Heart left ventricle (tissue), 16 donors: Measurements from ENCODE around the gene HLCS. TPM values are rescaled to one million over a fixed set of nuclear protein-coding genes. Genes with fewer than 3 reads are reported as not detected.
A peak's percentile ranks its signal among the peaks of the same experiment; 100 is the strongest.

ENCODE experiments used
- ATAC-seq, 4 donors: fragments of 200-7000 bp; cut with Tn5 transposase; one replicate each; pipeline ENCODE4 v1.9.1; 2020 to 2022; ENCODE audit warnings: moderate library complexity in 4 of 4, mild to moderate bottlenecking in 3 of 4, moderate number of reproducible peaks in 1 of 4
- DNase-seq, 5 donors: peaks; one replicate each; pipeline ENCODE4 v3.0.0-alpha.2; 2020
- H3K27ac ChIP-seq, 12 donors: fragments of 200-600 bp; sonication (generic) in 4 of 12; one replicate each; pipeline versions ENCODE4 v1.5.0 to v1.8.0; 2016 to 2022; ENCODE audit warnings: mild to moderate bottlenecking in 2 of 12
- H3K27me3 ChIP-seq, 9 donors: fragments of 200-600 bp; sonication (generic) in 2 of 9; one replicate each; pipeline versions ENCODE4 v1.5.1 to v1.8.0; 2016 to 2022; ENCODE audit warnings: mild to moderate bottlenecking in 3 of 9
- H3K36me3 ChIP-seq, 9 donors: fragments of 200-600 bp; sonication (generic) in 2 of 9; one replicate each; pipeline versions ENCODE4 v1.5.0 to v1.8.0; 2018 to 2022; ENCODE audit warnings: mild to moderate bottlenecking in 2 of 9
- H3K4me1 ChIP-seq, 12 donors: fragments of 200-600 bp; sonication (generic) in 4 of 12; one replicate each; pipeline versions ENCODE4 v1.5.0 to v1.8.0; 2016 to 2022; ENCODE audit warnings: mild to moderate bottlenecking in 3 of 12
- H3K4me3 ChIP-seq, 12 donors: fragments of 200-600 bp; sonication (generic) in 4 of 12; one replicate each; pipeline versions ENCODE4 v1.5.0 to v1.8.0; 2017 to 2022; ENCODE audit warnings: mild to moderate bottlenecking in 9 of 12, moderate library complexity in 4 of 12
- H3K9me3 ChIP-seq, 12 donors: fragments of 200-600 bp; sonication (generic) in 4 of 12; one replicate each; pipeline versions ENCODE4 v1.5.0 to v1.8.0; 2016 to 2022; ENCODE audit warnings: mild to moderate bottlenecking in 1 of 12
- CTCF ChIP-seq, 12 donors: fragments of 200-600 bp; sonication (generic) in 4 of 12; IDR thresholded peaks; one replicate each; pipeline versions ENCODE4 v1.5.0 to v1.8.0; 2018 to 2022; ENCODE audit warnings: antibody characterized with exemption in 12 of 12, mild to moderate bottlenecking in 5 of 12
- POLR2A ChIP-seq, 2 donors: fragments of 450-650 bp; IDR thresholded peaks; one replicate each; pipeline ENCODE4 v1.6.1; 2017; ENCODE audit warnings: antibody characterized with exemption in 2 of 2, mild to moderate bottlenecking in 2 of 2, moderate library complexity in 2 of 2
- WGBS, 4 donors: extraction: QIAGEN DNeasy Blood & Tissue Kit in 2 of 4; methylation state at CpG; one replicate each; pipeline versions ENCODE4 v1.1.5 to v1.1.7; 2013 to 2018; 5-methylcytosine and 5-hydroxymethylcytosine counted together
- intact Hi-C, 10 donors: fragments of 100-400 bp; cut with DNase I; formaldehyde crosslinking; loops; one replicate each; pipeline versions ENCODE4 v1.11.1 to v1.14.2; 2022
- polyA plus RNA-seq, 2 donors: library from polyadenylated mRNA; stranded (reverse); fragments of 200-250 nt; gene quantifications; one replicate each; pipeline ENCODE4 v1.2.3, GENCODE V29; 2013
- total RNA-seq, 9 donors: library from RNA; depleted of rRNA in 2 of 9; stranded (reverse); fragments of >200 nt in 2 of 9; fragmentation: NEBNext Ultra II Directional in 3 of 9; extraction: Animal tissue kit (Norgen Biotek cat#: 25700) in 3 of 9; gene quantifications; one replicate each; pipeline versions ENCODE4 v1.1.0 to v1.2.4, GENCODE V29; 2016 to 2023
- donor health status: ischemic (EF 13 %, LVEDD 7.1; RV severe dilation, severe dysfunction).
- donor health status: healthy with polysubstance abuse.
- donor health status: DM: no; HTN: yes; CAD: no.
- donor health status: DM: no; HTN: no; CAD: no.
- donor health status: ischemic (EF 25% LVEDD 6.9; RV normal size, moderate dysfunction).
- donor health status: ischemic (EF 25% LVEDD 5.7; RV mildly dilated, moderate dysfunction).
- donor health status: healthy.
- donor health status: DM: yes; HTN: yes; CAD: no.
- donor health status: ischemic (EF 35%, LVEDD 5.7; RV mildly dilated, moderate dysfunction).
- donor health status: nonischemic (EF 11% LVEDD 7.7; RV severe dilation, severe dysfunction).
- donor health status: DM: yes; HTN: yes; CAD: no.
- donor health status: PGD.
- donor health status: ischemic (EF 29% LVEDD 5.4; RV normal size, mild dysfunction).
- donor health status: nonischemic (EF 23%, LVEDD 6.1; RV moderate dilation, normal function).

Gene HLCS
- total and polyA plus RNA-seq, 11 donors, result 1.8 to 15.2 (median 6.2) TPM

GRCh38 chr21:36735201-36735515 is 231.3 kb downstream of the HLCS start:
- TF ChIP-seq CTCF (IDR thresholded peaks at IDR 0.05) (no peak), POLR2A (IDR thresholded peaks at IDR 0.05) (no peak)
- no peaks in the 10 kb centered on the region for H3K36me3 ChIP-seq
- WGBS, 4 donors, result 59 to 87% (median 63%) methylated on average over 3 to 4 of the region's 4 CpGs
- DNase-seq (no peak), ATAC-seq (no peak)
- H3K9me3 ChIP-seq, result no peaks in the 10 kb centered on the region
- H3K4me3 ChIP-seq, result no peak overlapping the region
- intact Hi-C loops, result no loop called here
- H3K4me1 ChIP-seq, result no peaks in the 10 kb centered on the region
- no peak overlapping the region for H3K27ac ChIP-seq
- H3K27me3 ChIP-seq, result peaks cover 0 to 49% (median 0%) of the 10 kb centered on the region in 9 donors

- Histone ChIP-seq H3K4me3 (no peak overlapping the region), H3K36me3 (no peaks in the 10 kb centered on the region), H3K9me3 (no peaks in the 10 kb centered on the region), H3K27me3 (peaks cover 0 to 55% (median 0%) of the 10 kb centered on the region in 9 donors), H3K4me1 (no peaks in the 10 kb centered on the region), H3K27ac (no peak overlapping the region)
- 88 to 94% (median 93%) methylated on average over 8 to 9 of the region's 9 CpGs for WGBS, 4 donors
- DNase-seq (no peak), ATAC-seq (peak in 1 of 4 donors; percentile 19)
- TF ChIP-seq CTCF (IDR thresholded peaks at IDR 0.05) (no peak), POLR2A (IDR thresholded peaks at IDR 0.05) (no peak)
- intact Hi-C loops, result no loop called here
Observed at GRCh38 chr21:36734367-36735200, 231.9 kb downstream of the HLCS start.

DNA sequence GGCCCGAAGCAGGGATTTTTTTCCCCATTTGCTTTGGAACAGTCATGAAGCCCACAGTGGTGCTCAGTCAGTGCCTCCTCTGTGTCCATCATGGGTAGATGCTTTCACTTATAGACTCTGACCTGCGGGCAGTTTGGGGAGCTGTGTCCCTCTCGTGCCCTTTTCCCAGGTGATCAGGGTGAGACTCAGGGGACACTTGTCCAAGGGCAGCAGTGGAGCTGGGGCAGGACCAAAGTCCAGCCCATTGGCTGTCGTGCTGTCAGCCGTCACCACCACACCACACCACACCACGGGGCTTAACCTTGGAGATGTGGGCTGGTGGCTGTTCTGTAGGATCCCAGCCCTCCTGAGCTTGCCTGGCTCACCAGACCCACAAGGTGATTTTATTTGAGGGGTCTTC is 232.6 kb downstream of the HLCS start:
- TF ChIP-seq CTCF (IDR thresholded peaks at IDR 0.05), result no peak
- no peak for TF ChIP-seq POLR2A (IDR thresholded peaks at IDR 0.05)
- WGBS, 4 donors, result 72 to 97% (median 89%) methylated on average over 6 of the region's 6 CpGs
- Histone ChIP-seq H3K4me3 (no peak overlapping the region), H3K36me3 (no peaks in the 10 kb centered on the region), H3K27me3 (peaks cover 0 to 56% (median 0%) of the 10 kb centered on the region in 9 donors), H3K4me1 (no peaks in the 10 kb centered on the region), H3K27ac (no peak overlapping the region), H3K9me3 (no peaks in the 10 kb centered on the region)
- ATAC-seq (no peak), DNase-seq (no peak)
- intact Hi-C loops, result no loop called here

DNA sequence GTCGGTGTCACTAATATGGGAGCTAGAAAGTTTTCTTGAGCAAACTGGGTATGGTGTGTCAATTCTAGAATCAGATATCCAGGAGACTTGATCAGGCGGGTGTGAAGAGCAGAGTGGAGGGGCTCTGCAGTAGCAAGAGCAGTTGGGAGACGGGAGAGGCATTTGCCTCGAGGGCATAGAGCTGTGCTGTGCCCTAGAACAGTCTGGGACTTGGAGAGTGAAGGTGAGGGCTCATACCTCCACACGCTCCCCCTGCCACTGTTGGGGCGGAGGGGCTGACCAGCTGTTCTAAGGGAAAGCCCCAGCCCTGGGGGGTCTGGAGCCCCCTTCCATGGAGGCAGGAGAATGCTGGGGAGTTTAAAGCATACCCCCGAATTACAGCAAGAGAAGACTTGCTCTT is 233.7 kb downstream of the HLCS start:
- Histone ChIP-seq H3K9me3 (no peaks in the 10 kb centered on the region), H3K4me1 (no peaks in the 10 kb centered on the region), H3K4me3 (no peak overlapping the region), H3K27ac (no peak overlapping the region), H3K36me3 (no peaks in the 10 kb centered on the region), H3K27me3 (peaks cover 0 to 48% (median 0%) of the 10 kb centered on the region in 9 donors)
- 85 to 90% (median 87%) methylated on average over 7 of the region's 7 CpGs for WGBS, 4 donors
- TF ChIP-seq CTCF (IDR thresholded peaks at IDR 0.05) (no peak), POLR2A (IDR thresholded peaks at IDR 0.05) (no peak)
- ATAC-seq, result no peak
- DNase-seq, result no peak
- intact Hi-C loops, result no loop called here
